Gastroesophageal sphincter (tissue), 4 donors: ENCODE data around the gene AKAP6. TPM values are rescaled to one million over a fixed set of nuclear protein-coding genes. Genes with fewer than 3 reads are reported as not detected.

ENCODE experiments used
- ATAC-seq: fragments of 150-250 bp; one replicate; pipeline ENCODE4 v1.9.1; 2016; ENCODE audit warnings: mild to moderate bottlenecking, moderate library complexity
- H3K27ac ChIP-seq, 4 donors: fragments of 200-600 bp; sonication (generic) in 3 of 4; 1 replicate in 3 of 4; 2 replicates in 1 of 4; pipeline ENCODE4 v1.5.1; 2016 to 2019
- H3K27me3 ChIP-seq: fragments of 200-600 bp; sonication (generic); one replicate; pipeline ENCODE4 v1.5.1; 2019
- H3K36me3 ChIP-seq, 2 donors: fragments of 200-600 bp; sonication (generic); one replicate each; pipeline ENCODE4 v1.5.1; 2019; ENCODE audit warnings: control low read depth in 1 of 2
- H3K4me1 ChIP-seq, 3 donors: fragments of 200-600 bp; sonication (generic); 1 replicate in 2 of 3; 2 replicates in 1 of 3; pipeline ENCODE4 v1.5.1; 2016 to 2019; ENCODE audit warnings: control low read depth in 2 of 3
- H3K4me3 ChIP-seq, 2 donors: fragments of 200-600 bp; sonication (generic); one replicate each; pipeline ENCODE4 v1.5.1; 2019; ENCODE audit warnings: mild to moderate bottlenecking in 1 of 2, moderate library complexity in 1 of 2
- H3K9me3 ChIP-seq, 3 donors: fragments of 200-600 bp; sonication (generic); one replicate each; pipeline ENCODE4 v1.5.1; 2017 to 2019; ENCODE audit warnings: control low read depth in 2 of 3
- CTCF ChIP-seq, 4 experiments: fragments of 200-600 bp in 2 of 4; fragments of 450-650 bp in 2 of 4; sonication (generic) in 1 of 4; IDR thresholded peaks; one replicate each; pipeline ENCODE4 v1.5.1; 2017 to 2019; ENCODE audit warnings: antibody characterized with exemption in 4 of 4, mild to moderate bottlenecking in 2 of 4, moderate library complexity in 2 of 4
- EP300 ChIP-seq: sonication (generic); formaldehyde crosslinking; IDR thresholded peaks from one replicate; pipeline ENCODE4 v1.6.1; 2017; ENCODE audit warnings: antibody characterized with exemption, mild to moderate bottlenecking
- POLR2A ChIP-seq, 2 donors: fragments of 450-650 bp; IDR thresholded peaks; one replicate each; pipeline ENCODE4 v1.6.1; 2017; ENCODE audit warnings: antibody characterized with exemption in 2 of 2, mild to moderate bottlenecking in 2 of 2, moderate library complexity in 1 of 2
- POLR2AphosphoS5 ChIP-seq: sonication (generic); formaldehyde crosslinking; IDR thresholded peaks from one replicate; pipeline ENCODE4 v1.6.1; 2017; ENCODE audit warnings: antibody characterized with exemption
- WGBS, 2 donors: methylation state at CpG; one replicate each; pipeline ENCODE4 v1.1.5; 2018; ENCODE audit warnings: low coverage in 1 of 2; 5-methylcytosine and 5-hydroxymethylcytosine counted together
- total RNA-seq, 4 donors: library from RNA; depleted of rRNA; stranded (reverse); fragments of >200 nt; gene quantifications; one replicate each; pipeline ENCODE4 v1.1.0, GENCODE V29; 2016

AKAP6 gene
- total RNA-seq, 4 donors from 2014 or later: 33.1 to 65.4 (median 45.0) TPM

- ATAC-seq: no peak
- TF ChIP-seq EP300 (no peak), CTCF (IDR thresholded peaks at IDR 0.05) (no peak)
- H3K27me3 ChIP-seq: no peaks in the 10 kb centered on the region
- peaks cover 0 to 19% (median 6%) of the 10 kb centered on the region in 3 donors for H3K4me1 ChIP-seq
- H3K9me3 ChIP-seq: no peaks in the 10 kb centered on the region
- H3K4me3 ChIP-seq: no peak overlapping the region
- H3K27ac ChIP-seq: no peak overlapping the region
- 89 to 92% methylated on average over 6 to 7 of the region's 7 CpGs for WGBS, 2 donors
- peaks cover 3 to 15% of the 10 kb centered on the region in 2 donors for H3K36me3 ChIP-seq
Measured at GRCh38 chr14:32821964-32822653, 493.0 kb downstream of the AKAP6 start.

DNA sequence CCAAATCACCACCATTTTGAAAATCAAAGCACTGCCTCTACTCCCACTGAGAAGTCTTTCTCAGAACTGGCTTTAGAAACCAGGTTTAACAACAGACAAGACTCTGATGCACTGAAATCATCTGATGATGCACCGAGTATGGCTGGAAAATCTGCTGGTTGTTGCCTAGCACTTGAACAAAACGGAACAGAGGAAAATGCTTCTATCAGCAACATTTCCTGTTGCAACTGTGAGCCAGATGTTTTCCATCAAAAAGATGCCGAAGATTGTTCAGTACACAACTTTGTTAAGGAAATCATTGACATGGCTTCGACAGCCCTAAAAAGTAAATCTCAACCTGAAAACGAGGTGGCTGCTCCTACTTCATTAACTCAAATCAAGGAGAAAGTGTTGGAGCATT lies 494.6 kb downstream of the AKAP6 start:
- H3K27me3 ChIP-seq: no peaks in the 10 kb centered on the region
- no peak for ATAC-seq
- H3K4me1 ChIP-seq: peaks cover 0 to 19% (median 6%) of the 10 kb centered on the region in 3 donors
- H3K27ac ChIP-seq: no peak overlapping the region
- peaks cover 3 to 15% of the 10 kb centered on the region in 2 donors for H3K36me3 ChIP-seq
- H3K4me3 ChIP-seq: no peak overlapping the region
- no peak for TF ChIP-seq POLR2A (IDR thresholded peaks at IDR 0.05)
- no peak for TF ChIP-seq CTCF (IDR thresholded peaks at IDR 0.05)
- TF ChIP-seq POLR2AphosphoS5: no peak
- TF ChIP-seq EP300: no peak
- no peaks in the 10 kb centered on the region for H3K9me3 ChIP-seq
- 77 to 78% methylated on average over 3 to 5 of the region's 5 CpGs for WGBS, 2 donors

DNA sequence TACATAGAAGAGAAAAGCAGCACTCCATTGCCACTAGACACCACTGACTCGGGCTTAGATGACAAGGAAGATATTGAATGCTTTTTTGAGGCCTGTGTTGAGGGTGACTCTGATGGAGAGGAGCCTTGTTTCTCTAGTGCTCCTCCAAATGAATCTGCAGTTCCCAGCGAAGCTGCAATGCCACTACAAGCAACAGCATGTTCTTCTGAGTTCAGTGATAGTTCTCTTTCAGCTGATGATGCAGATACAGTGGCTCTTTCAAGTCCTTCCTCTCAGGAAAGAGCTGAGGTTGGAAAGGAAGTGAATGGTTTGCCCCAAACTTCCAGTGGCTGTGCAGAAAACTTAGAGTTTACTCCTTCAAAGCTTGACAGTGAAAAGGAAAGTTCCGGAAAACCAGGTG lies 495.1 kb downstream of the AKAP6 start:
- WGBS, 2 donors: 88 to 100% methylated on average over 2 to 3 of the region's 3 CpGs

GRCh38 chr14:32825058-32825457 lies 496.0 kb downstream of the AKAP6 start:
- Histone ChIP-seq H3K9me3 (no peaks in the 10 kb centered on the region), H3K27me3 (no peaks in the 10 kb centered on the region), H3K4me3 (no peak overlapping the region), H3K27ac (no peak overlapping the region), H3K36me3 (peaks cover 3 to 15% of the 10 kb centered on the region in 2 donors), H3K4me1 (peaks cover 0 to 16% (median 6%) of the 10 kb centered on the region in 3 donors)
- ATAC-seq: no peak
- 68 to 75% methylated on average over 4 of the region's 4 CpGs for WGBS, 2 donors
- TF ChIP-seq POLR2A (IDR thresholded peaks at IDR 0.05) (no peak), EP300 (no peak), CTCF (IDR thresholded peaks at IDR 0.05) (no peak), POLR2AphosphoS5 (no peak)

More for the DNA sequence above, 495.1 kb downstream of the AKAP6 start:
- Histone ChIP-seq H3K36me3 (peaks cover 3 to 15% of the 10 kb centered on the region in 2 donors), H3K4me1 (peaks cover 0 to 19% (median 6%) of the 10 kb centered on the region in 3 donors), H3K9me3 (no peaks in the 10 kb centered on the region), H3K4me3 (no peak overlapping the region), H3K27ac (no peak overlapping the region), H3K27me3 (no peaks in the 10 kb centered on the region)
- TF ChIP-seq POLR2A (IDR thresholded peaks at IDR 0.05) (no peak), EP300 (no peak)
- ATAC-seq: no peak

DNA sequence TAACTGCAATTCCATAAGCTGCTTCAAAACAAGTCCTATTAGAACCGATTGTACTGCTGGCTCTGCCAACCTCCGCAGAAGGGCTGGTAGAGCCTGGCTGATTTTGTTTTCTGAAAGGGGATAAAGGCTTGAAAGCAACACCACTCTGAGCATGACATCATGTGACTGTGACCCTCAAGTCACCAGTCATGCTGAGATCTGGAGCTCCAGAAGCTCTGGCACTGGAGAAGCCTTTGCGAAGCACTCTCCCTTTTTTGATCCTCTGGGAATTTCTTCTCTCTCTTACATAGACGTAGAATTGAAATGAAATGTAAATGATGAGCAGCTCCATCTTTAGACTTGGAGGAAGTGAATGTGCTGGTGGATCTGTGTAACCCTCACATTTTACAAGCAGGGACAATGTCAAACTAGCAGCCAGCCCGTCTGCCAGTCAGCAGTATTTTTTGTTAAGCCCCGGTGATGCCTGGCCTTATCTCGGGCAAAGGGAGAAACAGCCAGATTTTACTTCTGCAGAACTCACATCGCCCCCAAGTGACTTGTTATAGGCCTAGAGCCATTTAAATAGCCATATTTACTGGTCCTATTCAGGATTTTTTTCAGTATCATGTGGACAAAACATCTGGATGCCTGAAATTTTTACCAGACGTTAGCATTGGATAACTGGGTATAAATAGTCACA lies 497.4 kb downstream of the AKAP6 start:
- TF ChIP-seq POLR2A (IDR thresholded peaks at IDR 0.05) (no peak), CTCF (IDR thresholded peaks at IDR 0.05) (peak in 1 of 4 experiments; percentile 14)
- Histone ChIP-seq H3K9me3 (no peaks in the 10 kb centered on the region), H3K27ac (no peak overlapping the region), H3K4me1 (peaks cover 0 to 8% (median 6%) of the 10 kb centered on the region in 3 donors), H3K36me3 (peaks cover 2 to 12% of the 10 kb centered on the region in 2 donors), H3K4me3 (no peak overlapping the region), H3K27me3 (no peaks in the 10 kb centered on the region)
- WGBS, 2 donors: 32 to 55% methylated on average over 6 to 8 of the region's 9 CpGs
- ATAC-seq: no peak
